T-helper 1 cell treated with Interleukin-12 subunit alpha and Interleukin-12 subunit beta and Interleukin-4 antibody, amounts not matched to agents 30 μg/mL and 1 μg/mL, for 36 hours (primary cell): ENCODE data around the gene AGBL4.
A peak's percentile ranks its signal among the peaks of the same experiment; 100 is the strongest.

ENCODE experiments used
- H3K27ac Mint-ChIP-seq: one replicate; pipeline ENCODE4 v1.8.0; 2021; ENCODE audit warnings: mild to moderate bottlenecking, mixed read lengths
- H3K27me3 Mint-ChIP-seq: one replicate; pipeline ENCODE4 v1.8.0; 2021; ENCODE audit warnings: low read depth, mixed read lengths
- H3K36me3 Mint-ChIP-seq: one replicate; pipeline ENCODE4 v1.8.0; 2021; ENCODE audit warnings: low read depth, mixed read lengths
- H3K4me1 Mint-ChIP-seq: one replicate; pipeline ENCODE4 v1.8.0; 2021; ENCODE audit warnings: low read depth, mixed read lengths
- H3K4me3 Mint-ChIP-seq: one replicate; pipeline ENCODE4 v1.8.0; 2021; ENCODE audit warnings: mild to moderate bottlenecking, moderate library complexity, mixed read lengths
- H3K9me3 Mint-ChIP-seq: one replicate; pipeline ENCODE4 v1.8.0; 2021; ENCODE audit warnings: mixed read lengths

Gene AGBL4

DNA sequence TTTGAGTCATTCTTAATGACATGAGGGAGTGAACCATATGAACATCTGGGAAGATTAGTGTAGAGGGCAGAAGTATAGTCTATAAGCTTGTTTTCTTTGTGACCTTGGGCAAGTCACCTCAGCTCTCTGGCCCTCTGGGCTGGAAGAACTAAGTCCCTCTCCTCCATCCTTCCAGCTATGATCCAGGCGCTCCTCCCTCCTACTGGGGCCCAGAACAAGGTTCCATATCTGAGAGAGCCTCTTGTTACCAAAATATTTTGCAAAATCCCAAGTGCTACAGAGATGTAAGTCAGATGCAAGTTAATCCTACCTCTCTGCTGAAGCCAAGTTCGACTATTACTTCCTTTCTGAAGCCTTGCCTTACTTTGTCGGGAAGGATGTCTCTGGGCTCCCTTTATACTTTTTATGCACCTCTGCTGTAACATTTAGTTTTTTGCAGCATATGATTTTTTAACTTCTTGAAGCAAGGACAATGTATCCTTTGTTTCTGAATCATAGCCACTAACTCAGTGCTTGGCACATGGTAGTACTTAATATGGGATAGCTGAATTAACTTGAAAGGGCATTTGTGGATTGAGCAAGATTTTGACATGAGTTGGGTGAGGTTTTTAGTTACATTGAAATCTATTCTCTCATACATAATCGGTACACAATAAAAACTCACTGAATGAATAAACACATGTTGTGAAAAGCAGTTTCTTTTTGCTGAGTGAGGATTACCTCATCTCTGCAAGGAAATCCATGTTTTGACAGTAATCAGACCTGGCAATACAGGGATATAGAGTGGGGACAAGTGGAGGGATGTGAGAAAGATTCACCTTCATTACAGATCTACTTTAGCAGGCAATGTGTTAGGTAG, 1192.4 kb downstream of the AGBL4 start:
- no peaks in the 10 kb centered on the region for H3K4me1 Mint-ChIP-seq
- H3K27me3 Mint-ChIP-seq: peaks cover 16% of the 10 kb centered on the region
- H3K36me3 Mint-ChIP-seq: no peaks in the 10 kb centered on the region
- no peak overlapping the region for H3K27ac Mint-ChIP-seq
- no peak overlapping the region for H3K4me3 Mint-ChIP-seq
- no peaks in the 10 kb centered on the region for H3K9me3 Mint-ChIP-seq

DNA sequence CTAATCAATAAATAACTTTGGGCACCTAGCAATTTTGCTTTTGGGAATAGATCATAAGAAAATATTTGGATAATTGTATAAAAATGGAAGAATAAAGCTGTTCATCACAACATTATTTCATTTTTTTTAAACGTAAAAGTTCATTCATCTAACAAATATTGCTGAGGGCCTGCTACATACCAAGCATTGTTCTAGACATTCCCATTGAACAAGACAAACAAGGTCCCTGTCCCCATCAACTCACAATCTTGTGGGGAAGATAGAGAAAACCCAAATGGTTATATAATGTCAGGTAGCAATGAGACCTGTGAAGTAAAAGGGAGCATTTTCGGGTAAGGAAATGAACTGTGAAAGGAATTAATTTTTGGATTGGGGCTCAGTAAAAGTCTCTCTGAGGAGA, 1193.0 kb downstream of the AGBL4 start:
- Mint-ChIP-seq H3K4me1 (no peaks in the 10 kb centered on the region), H3K4me3 (no peak overlapping the region), H3K27ac (no peak overlapping the region), H3K27me3 (peaks cover 16% of the 10 kb centered on the region), H3K36me3 (no peaks in the 10 kb centered on the region), H3K9me3 (no peaks in the 10 kb centered on the region)

DNA sequence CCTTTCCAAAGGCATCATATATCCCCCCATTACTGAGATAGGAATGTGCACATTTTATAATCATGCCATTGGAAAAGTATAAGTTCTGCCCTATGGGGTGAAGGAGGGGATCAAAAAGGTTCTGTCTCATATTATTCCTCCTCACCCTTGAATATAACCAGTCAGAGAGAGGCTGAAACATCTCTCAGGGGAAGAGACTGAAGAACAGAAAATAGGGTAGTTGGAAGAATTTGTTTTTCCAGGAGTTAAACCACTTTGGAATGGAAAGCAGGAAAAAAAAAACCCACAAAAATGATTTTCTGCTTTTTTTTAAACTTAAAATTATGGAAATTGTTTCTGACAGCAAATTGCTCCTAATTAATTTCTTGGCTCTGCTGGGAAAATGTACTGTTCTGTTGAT, 1194.3 kb downstream of the AGBL4 start:
- H3K27ac Mint-ChIP-seq: no peak overlapping the region
- H3K4me1 Mint-ChIP-seq: no peaks in the 10 kb centered on the region
- no peaks in the 10 kb centered on the region for H3K9me3 Mint-ChIP-seq
- H3K4me3 Mint-ChIP-seq: no peak overlapping the region
- peaks cover 15% of the 10 kb centered on the region for H3K27me3 Mint-ChIP-seq
- H3K36me3 Mint-ChIP-seq: no peaks in the 10 kb centered on the region

DNA sequence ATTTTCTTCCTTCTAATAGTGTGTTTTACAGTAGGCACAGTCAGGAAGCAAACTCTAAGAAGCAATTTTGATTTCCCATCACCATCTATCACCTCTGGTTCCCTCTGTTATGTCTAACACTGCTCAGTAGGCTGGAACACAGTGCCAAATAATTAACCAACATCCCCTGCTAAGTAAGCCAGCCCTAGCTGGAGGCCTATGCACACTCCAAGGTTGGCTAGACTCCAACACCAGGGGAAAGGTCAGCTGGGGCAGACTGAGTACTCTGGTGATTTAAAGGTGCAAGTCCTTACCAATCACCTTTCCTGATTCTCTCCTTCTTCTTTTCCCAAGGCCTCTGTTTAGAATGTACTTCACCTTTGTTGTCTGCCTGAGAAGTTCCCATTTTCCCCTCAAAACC, 1200.6 kb downstream of the AGBL4 start:
- H3K9me3 Mint-ChIP-seq: no peaks in the 10 kb centered on the region
- H3K27ac Mint-ChIP-seq: no peak overlapping the region
- peaks cover 6% of the 10 kb centered on the region for H3K27me3 Mint-ChIP-seq
- H3K4me1 Mint-ChIP-seq: no peaks in the 10 kb centered on the region
- no peak overlapping the region for H3K4me3 Mint-ChIP-seq
- no peaks in the 10 kb centered on the region for H3K36me3 Mint-ChIP-seq

DNA sequence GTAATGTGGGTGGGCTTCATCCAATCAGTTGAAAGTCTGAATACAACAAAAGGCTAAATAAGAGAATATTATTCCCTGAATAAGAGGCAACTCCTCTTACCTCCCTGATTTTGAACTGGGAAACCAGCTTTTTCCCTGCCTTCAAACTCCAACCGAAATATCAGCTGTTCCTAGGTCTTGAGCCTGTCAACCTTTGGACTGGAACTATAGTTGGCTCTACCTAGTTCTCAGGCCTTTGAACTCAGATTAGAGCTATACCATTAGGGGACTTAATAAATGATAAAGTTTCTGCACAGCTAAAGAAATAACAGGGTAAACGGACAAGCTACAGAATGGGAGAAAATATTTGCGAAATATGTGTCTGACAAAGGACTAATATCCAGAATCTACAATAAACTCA, 1203.3 kb downstream of the AGBL4 start:
- Mint-ChIP-seq H3K4me3 (no peak overlapping the region), H3K36me3 (no peaks in the 10 kb centered on the region), H3K9me3 (no peaks in the 10 kb centered on the region), H3K4me1 (no peaks in the 10 kb centered on the region), H3K27ac (no peak overlapping the region), H3K27me3 (no peaks in the 10 kb centered on the region)

DNA sequence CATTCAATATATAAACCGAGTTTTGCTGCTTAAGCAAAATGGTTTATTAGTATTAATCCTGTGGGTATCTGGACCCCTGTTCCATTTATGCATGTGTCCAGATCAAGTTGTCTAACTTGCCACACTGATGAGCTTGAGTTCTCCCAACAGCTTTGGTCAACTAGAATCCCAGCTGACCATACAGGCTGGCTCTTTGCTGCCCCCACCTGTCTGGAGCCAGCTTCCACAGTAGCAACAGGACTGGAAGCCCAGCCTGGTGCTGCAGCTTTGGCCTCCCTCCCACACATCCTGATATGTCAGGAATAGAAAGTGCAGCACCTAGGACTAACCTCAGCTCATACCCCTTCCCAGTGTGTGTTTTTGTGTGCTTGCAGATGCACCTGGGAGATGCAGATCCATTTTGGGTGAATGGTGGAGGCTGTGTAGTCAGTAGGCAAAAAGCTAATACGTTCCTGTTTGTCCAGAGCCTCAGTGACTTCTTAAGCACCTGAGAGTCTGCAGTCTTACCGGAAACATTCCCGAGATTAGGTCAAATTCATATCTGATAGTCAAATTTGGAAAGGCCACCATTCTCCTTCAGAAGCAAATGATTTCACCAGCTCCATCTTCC, 1206.1 kb downstream of the AGBL4 start:
- Mint-ChIP-seq H3K27me3 (no peaks in the 10 kb centered on the region), H3K4me3 (no peak overlapping the region), H3K27ac (no peak overlapping the region), H3K36me3 (no peaks in the 10 kb centered on the region), H3K9me3 (no peaks in the 10 kb centered on the region), H3K4me1 (no peaks in the 10 kb centered on the region)

DNA sequence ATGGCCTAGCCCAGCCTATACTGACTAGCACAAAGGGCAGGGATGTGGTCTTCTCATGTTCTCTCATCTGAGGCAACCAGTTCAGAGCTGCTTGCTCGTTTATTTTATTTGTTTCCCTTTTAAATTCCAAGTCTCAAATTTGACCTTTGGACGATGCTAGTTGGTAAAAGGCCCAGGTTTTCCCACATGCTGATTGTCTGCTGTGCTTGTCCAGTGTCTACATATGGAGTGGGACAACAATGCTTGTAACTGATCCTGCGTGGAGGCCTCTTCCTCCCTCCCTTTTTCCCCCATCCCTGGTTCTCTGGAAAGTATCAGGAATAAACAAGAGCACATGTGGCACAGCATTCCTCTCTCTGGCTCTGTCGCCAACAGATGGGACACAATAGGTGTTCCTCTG, 1213.0 kb downstream of the AGBL4 start:
- no peaks in the 10 kb centered on the region for H3K27me3 Mint-ChIP-seq
- H3K9me3 Mint-ChIP-seq: peaks cover 7% of the 10 kb centered on the region
- no peaks in the 10 kb centered on the region for H3K36me3 Mint-ChIP-seq
- no peaks in the 10 kb centered on the region for H3K4me1 Mint-ChIP-seq
- H3K4me3 Mint-ChIP-seq: no peak overlapping the region
- no peak overlapping the region for H3K27ac Mint-ChIP-seq

DNA sequence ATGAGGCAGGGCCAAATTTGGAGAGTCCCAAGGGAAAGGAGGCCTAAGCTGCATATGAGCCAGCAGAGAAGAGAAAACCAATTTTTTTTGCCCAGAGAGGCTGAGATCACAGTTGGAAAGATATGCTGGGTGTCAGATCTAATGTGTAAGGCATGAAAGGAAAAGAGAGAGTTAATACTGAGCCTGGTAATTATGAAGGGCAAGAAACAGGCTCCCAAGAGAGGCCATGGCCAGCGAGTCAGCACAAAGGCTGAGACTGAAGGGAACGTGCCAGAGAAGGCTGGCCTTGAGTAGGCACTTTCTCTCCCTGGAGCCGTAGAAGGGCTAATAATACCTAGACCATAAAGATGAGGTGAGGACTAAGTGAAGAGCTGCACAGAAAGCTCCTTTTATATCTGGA, 1215.3 kb downstream of the AGBL4 start:
- H3K9me3 Mint-ChIP-seq: peaks cover 7% of the 10 kb centered on the region
- no peaks in the 10 kb centered on the region for H3K4me1 Mint-ChIP-seq
- no peaks in the 10 kb centered on the region for H3K36me3 Mint-ChIP-seq
- no peak overlapping the region for H3K27ac Mint-ChIP-seq
- H3K27me3 Mint-ChIP-seq: peaks cover 6% of the 10 kb centered on the region
- H3K4me3 Mint-ChIP-seq: no peak overlapping the region

DNA sequence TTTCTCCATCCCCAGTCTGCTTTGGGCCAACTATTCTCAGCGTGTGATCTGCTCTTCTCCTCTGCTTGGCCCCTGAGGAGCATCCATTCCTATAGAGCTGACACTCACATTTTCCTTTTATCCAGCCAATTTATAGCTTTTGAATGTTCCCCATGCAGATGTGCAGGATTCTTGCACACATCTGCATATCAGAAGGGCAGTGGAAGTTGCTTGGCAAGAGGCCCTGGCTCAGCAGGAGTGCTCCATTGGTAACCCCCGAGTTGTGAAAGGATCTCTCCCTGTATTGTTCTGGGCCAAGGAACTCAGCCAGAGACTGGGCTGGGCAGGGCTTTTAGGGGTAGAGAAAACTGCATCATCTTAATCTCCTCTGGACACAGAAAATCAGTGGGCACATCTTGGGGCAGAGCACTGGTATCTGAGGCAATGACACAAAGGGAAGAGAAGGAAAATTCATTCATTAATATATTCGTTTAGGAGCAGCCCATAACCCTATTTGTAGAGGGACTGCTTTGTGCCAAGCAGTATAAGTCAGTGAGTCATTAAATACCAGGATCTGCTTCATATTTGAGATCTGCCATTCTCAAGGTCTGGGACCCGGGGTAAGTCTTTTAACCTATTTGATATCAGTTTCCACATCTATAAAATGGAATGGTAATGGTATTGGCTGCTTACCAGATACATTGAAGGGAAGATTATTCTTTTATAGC, 1216.0 kb downstream of the AGBL4 start:
- H3K9me3 Mint-ChIP-seq: peaks cover 7% of the 10 kb centered on the region
- no peaks in the 10 kb centered on the region for H3K36me3 Mint-ChIP-seq
- H3K4me1 Mint-ChIP-seq: no peaks in the 10 kb centered on the region
- H3K4me3 Mint-ChIP-seq: no peak overlapping the region
- peaks cover 6% of the 10 kb centered on the region for H3K27me3 Mint-ChIP-seq
- no peak overlapping the region for H3K27ac Mint-ChIP-seq

DNA sequence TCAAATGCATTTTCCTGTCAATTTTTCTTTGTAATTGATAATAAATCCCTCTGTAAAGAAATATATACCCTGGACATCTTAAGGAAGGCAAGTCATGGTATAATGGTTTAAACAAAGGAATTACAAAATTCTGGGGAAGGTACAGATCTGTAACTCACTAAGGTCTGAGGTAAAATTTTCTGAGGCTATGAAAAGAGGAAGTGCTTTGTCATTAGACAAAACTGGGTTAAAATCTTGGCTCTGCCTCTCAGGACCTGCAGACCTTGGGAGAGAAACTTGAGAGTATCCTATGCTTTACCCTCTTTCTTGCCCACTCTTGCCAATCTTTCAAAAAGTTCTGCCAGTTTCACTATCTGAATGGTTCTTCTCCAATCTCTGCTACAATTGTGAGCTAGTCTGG, 1220.3 kb downstream of the AGBL4 start:
- Mint-ChIP-seq H3K27ac (no peak overlapping the region), H3K9me3 (peaks cover 3% of the 10 kb centered on the region), H3K4me3 (no peak overlapping the region), H3K36me3 (no peaks in the 10 kb centered on the region), H3K4me1 (no peaks in the 10 kb centered on the region), H3K27me3 (peaks cover 11% of the 10 kb centered on the region)

DNA sequence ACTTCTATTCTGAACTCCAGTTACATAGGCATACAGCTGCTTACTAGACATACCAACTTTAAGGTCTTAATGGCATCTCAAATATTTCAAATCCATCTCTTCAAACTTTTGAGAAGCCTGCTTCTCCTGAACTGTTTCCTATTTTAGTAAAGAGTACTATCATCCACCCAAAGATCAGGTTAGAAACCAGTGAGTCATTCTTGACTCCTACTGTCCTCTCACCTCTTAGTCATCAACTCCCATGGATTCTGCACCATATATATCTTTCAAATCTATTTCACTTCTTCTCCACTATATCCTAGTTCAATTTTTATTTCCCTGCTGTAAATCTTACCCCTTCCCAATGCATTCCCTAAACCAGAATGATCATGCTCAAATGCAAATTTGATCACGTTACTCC, 1228.9 kb downstream of the AGBL4 start:
- H3K27ac Mint-ChIP-seq: no peak overlapping the region
- no peaks in the 10 kb centered on the region for H3K9me3 Mint-ChIP-seq
- H3K4me1 Mint-ChIP-seq: peaks cover 12% of the 10 kb centered on the region
- H3K4me3 Mint-ChIP-seq: no peak overlapping the region
- no peaks in the 10 kb centered on the region for H3K36me3 Mint-ChIP-seq
- H3K27me3 Mint-ChIP-seq: no peaks in the 10 kb centered on the region

DNA sequence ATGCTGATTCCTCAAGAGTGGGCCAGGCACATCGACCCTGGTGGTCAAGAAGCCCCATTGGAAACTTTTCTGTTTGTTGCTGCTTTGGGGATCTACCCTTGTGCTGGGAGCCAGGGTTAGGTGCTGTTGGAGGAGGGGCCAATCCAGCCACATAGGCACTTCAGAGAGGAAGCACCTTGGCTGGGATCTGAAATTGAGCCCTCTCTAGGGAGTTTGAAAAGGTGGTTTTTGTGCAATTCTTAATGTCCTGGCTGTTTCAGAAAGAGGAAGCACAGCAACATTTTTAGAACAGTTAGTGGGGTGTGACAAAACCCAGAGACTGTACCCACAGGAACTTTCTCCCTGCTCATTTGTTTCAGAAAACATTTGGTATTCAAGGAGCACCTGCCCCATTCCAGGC, 1229.9 kb downstream of the AGBL4 start:
- Mint-ChIP-seq H3K27me3 (no peaks in the 10 kb centered on the region), H3K4me3 (no peak overlapping the region), H3K9me3 (no peaks in the 10 kb centered on the region), H3K36me3 (no peaks in the 10 kb centered on the region), H3K27ac (no peak overlapping the region), H3K4me1 (peaks cover 12% of the 10 kb centered on the region)

DNA sequence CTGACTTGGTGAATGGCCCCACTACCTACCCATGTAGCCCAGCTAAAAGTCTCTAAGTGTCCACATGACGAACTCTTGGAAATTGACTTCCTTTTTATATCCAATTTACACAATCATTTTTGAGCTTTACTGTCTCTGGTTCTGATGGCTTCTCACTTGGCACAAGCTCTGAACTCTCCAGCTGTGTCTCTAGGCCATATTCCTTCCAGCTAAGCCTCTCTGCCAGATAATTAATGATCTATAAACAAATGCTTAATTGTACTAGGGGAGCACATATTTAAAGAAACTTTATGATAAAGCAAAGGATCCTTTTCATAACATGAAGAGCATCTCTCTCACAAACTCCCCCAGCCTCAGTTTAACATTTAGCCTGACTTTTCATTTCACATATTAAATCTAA, 1230.8 kb downstream of the AGBL4 start:
- H3K36me3 Mint-ChIP-seq: no peaks in the 10 kb centered on the region
- no peaks in the 10 kb centered on the region for H3K9me3 Mint-ChIP-seq
- no peak overlapping the region for H3K27ac Mint-ChIP-seq
- peaks cover 12% of the 10 kb centered on the region for H3K4me1 Mint-ChIP-seq
- H3K4me3 Mint-ChIP-seq: no peak overlapping the region
- no peaks in the 10 kb centered on the region for H3K27me3 Mint-ChIP-seq

DNA sequence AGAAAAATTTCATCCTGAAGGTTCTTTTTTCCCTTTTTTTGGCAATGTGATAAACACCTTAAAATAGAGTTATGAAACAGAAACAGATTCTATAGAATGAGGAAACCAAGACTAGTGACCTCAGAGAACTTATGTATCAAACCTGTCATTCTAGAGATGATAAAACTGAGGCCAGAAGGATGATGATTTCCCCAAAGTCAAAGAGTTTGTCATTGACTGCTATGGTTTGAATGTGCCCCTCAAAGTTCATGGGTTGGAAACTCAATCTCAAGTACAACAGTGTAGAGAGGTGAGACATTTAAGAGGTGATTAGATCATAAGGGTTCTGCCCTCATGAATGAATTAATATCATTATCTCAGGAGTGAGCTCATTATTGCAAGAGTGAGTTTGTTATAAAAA, 1233.4 kb downstream of the AGBL4 start:
- H3K4me1 Mint-ChIP-seq: peaks cover 12% of the 10 kb centered on the region
- H3K4me3 Mint-ChIP-seq: no peak overlapping the region
- no peaks in the 10 kb centered on the region for H3K36me3 Mint-ChIP-seq
- H3K27me3 Mint-ChIP-seq: no peaks in the 10 kb centered on the region
- peak overlapping the region; percentile 43 for H3K27ac Mint-ChIP-seq
- H3K9me3 Mint-ChIP-seq: no peaks in the 10 kb centered on the region

DNA sequence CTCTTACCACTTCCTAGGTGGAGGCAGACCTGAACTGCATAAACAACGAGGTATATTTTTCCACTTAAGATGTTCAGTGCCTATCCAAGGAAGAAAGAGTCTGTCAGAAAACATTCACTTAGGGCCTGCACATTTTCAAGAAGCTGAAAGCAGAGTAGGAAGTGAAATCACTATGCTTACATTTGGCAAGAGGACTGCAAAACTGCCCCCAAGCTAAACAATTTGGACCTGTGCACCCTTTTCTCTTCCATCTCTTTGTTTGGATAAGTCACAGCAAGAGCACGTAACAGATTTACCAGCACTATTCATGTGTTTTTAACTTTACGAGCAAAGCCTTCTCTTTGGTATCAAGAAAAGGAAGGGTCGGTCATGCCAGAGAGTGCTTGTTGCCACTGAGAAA, 1233.9 kb downstream of the AGBL4 start:
- Mint-ChIP-seq H3K9me3 (no peaks in the 10 kb centered on the region), H3K27me3 (no peaks in the 10 kb centered on the region), H3K27ac (peak overlapping the region; percentile 43), H3K4me1 (peaks cover 10% of the 10 kb centered on the region), H3K36me3 (no peaks in the 10 kb centered on the region), H3K4me3 (no peak overlapping the region)
